SK-N-MC (cell line): ENCODE data around the gene ZNF710.
"Not testable (repeated sequence)": the region's sequence is repeated elsewhere in the genome, so short reads cannot be mapped to it uniquely, and the experiment has no call there.

Experiments
- DNase-seq: peaks from one replicate; pipeline ENCODE4 v3.0.0-alpha.2; 2011; ENCODE audit warnings: low read depth, low spot score
- H3K27ac ChIP-seq: fragments of 200-600 bp; sonication (generic); 2 replicates; pipeline ENCODE4 v1.5.1; 2016; ENCODE audit warnings: mixed run types
- H3K36me3 ChIP-seq: fragments of 200-600 bp; sonication (generic); 2 replicates; pipeline ENCODE4 v1.6.1; 2017; ENCODE audit warnings: antibody characterized with exemption, low read length, mixed read lengths; ENCODE audit not compliant: insufficient read depth
- H3K4me3 ChIP-seq: fragments of 200-600 bp; sonication (generic); 2 replicates; pipeline ENCODE4 v1.5.1; 2016
- H3K9ac ChIP-seq: fragments of 200-600 bp; sonication (generic); 2 replicates; pipeline ENCODE4 v1.8.0; 2017; ENCODE audit warnings: mixed run types, mixed read lengths; ENCODE audit not compliant: insufficient read length
- H3K9me3 ChIP-seq: fragments of 200-600 bp; sonication (generic); 2 replicates; pipeline ENCODE4 v1.6.1; 2017; ENCODE audit warnings: low read depth, mild to moderate bottlenecking, antibody characterized with exemption, low read length, moderate library complexity, mixed read lengths
- EZH2 ChIP-seq: fragments of 200-600 bp; sonication (generic); IDR thresholded peaks from one replicate; pipeline ENCODE4 v1.6.1; 2017; ENCODE audit warnings: antibody characterized with exemption
- FOXP2 ChIP-seq: optimal IDR thresholded peaks from 2 replicates; pipeline ENCODE3; 2011; ENCODE audit warnings: mild to moderate bottlenecking, moderate library complexity; ENCODE audit not compliant: insufficient read depth; ENCODE audit errors: extremely low read length, control extremely low read depth
- POLR2AphosphoS5 ChIP-seq: IDR thresholded peaks from 2 replicates; pipeline ENCODE4 v1.6.1; 2012; ENCODE audit warnings: mild to moderate bottlenecking, low read depth, low read length, borderline replicate concordance

Gene ZNF710

GRCh38 chr15:89971592-89971997 is 29.5 kb upstream of the ZNF710 start:
- no peak overlapping the region for H3K27ac ChIP-seq
- H3K9ac ChIP-seq: no peak overlapping the region
- no peak for DNase-seq
- H3K4me3 ChIP-seq: no peak overlapping the region
- H3K9me3 ChIP-seq: no peaks in the 10 kb centered on the region
- no peak for TF ChIP-seq FOXP2
- TF ChIP-seq POLR2AphosphoS5: no peak
- TF ChIP-seq EZH2: no peak
- no peaks in the 10 kb centered on the region for H3K36me3 ChIP-seq

GRCh38 chr15:89972085-89972484 is 29.0 kb upstream of the ZNF710 start:
- DNase-seq: no peak

GRCh38 chr15:89975482-89976245 is 25.5 kb upstream of the ZNF710 start:
- Histone ChIP-seq H3K36me3 (no peaks in the 10 kb centered on the region), H3K27ac (no peak overlapping the region), H3K4me3 (no peak overlapping the region), H3K9me3 (no peaks in the 10 kb centered on the region), H3K9ac (no peak overlapping the region)
- TF ChIP-seq EZH2 (no peak), FOXP2 (no peak), POLR2AphosphoS5 (no peak)
- no peak for DNase-seq

More at GRCh38 chr15:89972085-89972484, 29.0 kb upstream of the ZNF710 start:
- no peaks in the 10 kb centered on the region for H3K36me3 ChIP-seq
- no peak overlapping the region for H3K4me3 ChIP-seq
- no peaks in the 10 kb centered on the region for H3K9me3 ChIP-seq
- H3K27ac ChIP-seq: no peak overlapping the region
- no peak overlapping the region for H3K9ac ChIP-seq
- TF ChIP-seq POLR2AphosphoS5 (no peak), FOXP2 (no peak), EZH2 (no peak)

DNA sequence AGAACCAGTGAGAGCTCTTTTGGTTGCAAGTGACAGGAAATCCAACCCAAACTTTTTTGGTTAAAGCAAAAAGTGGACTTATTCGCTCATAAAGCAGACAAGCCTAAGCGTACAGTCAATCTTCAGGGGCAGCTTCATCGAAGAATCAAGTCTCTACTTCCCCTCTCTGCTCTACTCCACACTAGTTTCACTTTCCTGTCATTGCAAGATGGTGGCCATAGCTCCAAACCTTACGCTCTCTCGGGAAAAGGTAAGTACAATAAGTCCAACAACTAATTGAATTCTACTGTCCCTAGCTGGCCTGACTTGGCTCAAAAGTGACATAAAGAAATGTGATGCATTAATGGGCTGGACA is 24.9 kb upstream of the ZNF710 start:
- TF ChIP-seq EZH2: no peak
- TF ChIP-seq POLR2AphosphoS5: no peak
- no peak for TF ChIP-seq FOXP2
- H3K9me3 ChIP-seq: no peaks in the 10 kb centered on the region
- DNase-seq: no peak
- H3K27ac ChIP-seq: no peak overlapping the region
- H3K36me3 ChIP-seq: no peaks in the 10 kb centered on the region
- no peak overlapping the region for H3K4me3 ChIP-seq
- no peak overlapping the region for H3K9ac ChIP-seq

DNA sequence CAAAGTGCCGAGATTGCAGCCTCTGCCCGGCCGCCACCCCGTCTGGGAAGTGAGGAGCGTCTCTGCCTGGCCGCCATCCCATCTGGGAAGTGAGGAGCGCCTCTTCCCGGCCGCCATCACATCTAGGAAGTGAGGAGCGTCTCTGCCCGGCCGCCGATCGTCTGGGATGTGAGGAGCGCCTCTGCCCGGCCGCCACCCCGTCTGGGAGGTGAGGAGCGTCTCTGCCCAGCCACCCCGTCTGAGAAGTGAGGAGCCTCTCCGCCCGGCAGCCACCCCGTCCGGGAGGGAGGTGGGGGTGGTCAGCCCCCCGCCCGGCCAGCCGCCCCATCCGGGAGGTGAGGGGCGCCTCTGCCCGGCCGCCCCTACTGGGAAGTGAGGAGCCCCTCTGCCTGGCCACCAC is 23.3 kb upstream of the ZNF710 start:
- H3K9ac ChIP-seq, DNase-seq, H3K27ac ChIP-seq, H3K9me3 ChIP-seq, H3K36me3 ChIP-seq, H3K4me3 ChIP-seq: not testable (repeated sequence)

- no peaks in the 10 kb centered on the region for H3K9me3 ChIP-seq
- no peak overlapping the region for H3K4me3 ChIP-seq
- no peak for TF ChIP-seq FOXP2
- no peak for TF ChIP-seq EZH2
- TF ChIP-seq POLR2AphosphoS5: no peak
- H3K36me3 ChIP-seq: no peaks in the 10 kb centered on the region
- H3K9ac ChIP-seq: no peak overlapping the region
- H3K27ac ChIP-seq: no peak overlapping the region
- no peak for DNase-seq
Measured at GRCh38 chr15:89978914-89979313, 22.2 kb upstream of the ZNF710 start.

DNA sequence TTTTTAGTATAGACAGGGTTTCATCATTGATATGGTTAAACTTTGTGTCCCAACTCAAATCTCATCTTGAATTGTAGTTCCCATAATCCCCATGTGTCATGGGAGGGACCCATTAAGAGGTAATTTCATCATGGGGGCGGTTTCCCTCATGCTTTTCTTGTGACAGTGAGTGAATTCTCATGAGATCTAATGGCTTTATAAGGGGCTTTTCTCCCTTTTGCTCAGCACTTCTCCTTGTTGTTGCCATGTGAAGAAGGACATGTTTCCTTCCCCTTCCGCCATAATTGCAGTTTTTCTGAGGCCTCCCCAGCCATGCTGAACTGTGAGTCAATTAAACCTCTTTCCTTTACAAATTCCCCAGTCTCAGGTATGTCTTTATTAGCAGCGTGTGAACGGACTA is 20.2 kb upstream of the ZNF710 start:
- TF ChIP-seq FOXP2: no peak
- TF ChIP-seq POLR2AphosphoS5: no peak
- no peak for TF ChIP-seq EZH2
- no peaks in the 10 kb centered on the region for H3K36me3 ChIP-seq
- no peak overlapping the region for H3K27ac ChIP-seq
- no peak overlapping the region for H3K9ac ChIP-seq
- H3K4me3 ChIP-seq: no peak overlapping the region
- no peaks in the 10 kb centered on the region for H3K9me3 ChIP-seq
- DNase-seq: no peak

DNA sequence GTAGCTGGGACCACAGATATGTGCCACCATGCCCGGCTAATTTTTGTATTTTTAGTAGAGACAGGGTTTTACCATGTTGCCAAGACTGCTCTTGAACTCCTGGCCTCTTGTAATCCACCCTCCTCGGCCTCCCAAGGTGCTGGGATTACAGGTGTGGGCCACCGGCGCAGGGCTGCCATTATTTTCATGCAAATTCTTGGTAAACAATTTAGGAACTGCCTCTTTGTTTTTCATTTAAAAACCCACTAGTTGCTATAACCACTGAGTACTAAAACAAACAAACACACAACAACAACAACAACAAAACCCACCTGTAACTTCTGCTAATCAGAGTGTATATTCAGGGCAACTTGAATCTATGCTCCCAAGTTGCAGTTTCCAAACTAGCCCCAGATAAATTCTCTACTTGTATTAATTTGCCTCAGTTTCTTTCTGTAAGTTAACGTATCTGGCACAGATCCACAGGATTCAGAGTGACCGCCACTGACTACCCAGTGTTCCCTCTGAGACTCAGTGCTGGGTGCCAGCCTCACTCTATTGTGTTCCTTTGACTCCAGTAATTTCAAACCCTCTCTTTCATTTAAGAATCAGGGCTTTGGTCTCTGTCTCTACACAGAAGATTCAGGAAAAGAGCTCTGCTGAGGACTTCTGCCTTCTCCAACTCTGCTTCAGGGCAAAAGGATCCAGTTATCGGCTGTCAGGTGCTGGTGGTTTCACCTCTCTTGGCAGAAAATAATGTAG is 18.6 kb upstream of the ZNF710 start:
- Histone ChIP-seq H3K4me3 (no peak overlapping the region), H3K9me3 (no peaks in the 10 kb centered on the region), H3K9ac (no peak overlapping the region), H3K36me3 (no peaks in the 10 kb centered on the region), H3K27ac (no peak overlapping the region)
- DNase-seq: no peak
- TF ChIP-seq EZH2 (no peak), FOXP2 (no peak), POLR2AphosphoS5 (no peak)

- Histone ChIP-seq H3K36me3 (no peaks in the 10 kb centered on the region), H3K4me3 (no peak overlapping the region), H3K9me3 (no peaks in the 10 kb centered on the region), H3K9ac (no peak overlapping the region), H3K27ac (no peak overlapping the region)
- TF ChIP-seq POLR2AphosphoS5 (no peak), EZH2 (no peak), FOXP2 (no peak)
- DNase-seq: no peak
Measured at GRCh38 chr15:89984001-89984400, 17.1 kb upstream of the ZNF710 start.
